Activated CD8-positive, alpha-beta memory T cell treated with anti-CD3 and anti-CD28 coated beads for 4 hours (primary cell): ENCODE data around the gene MLF1.
A peak's percentile ranks its signal among the peaks of the same experiment; 100 is the strongest.
"Not testable (repeated sequence)": the region's sequence is repeated elsewhere in the genome, so short reads cannot be mapped to it uniquely, and the experiment has no call there.

Source experiments
- DNase-seq, 2 donors: peaks; one replicate each; pipeline ENCODE4 v3.0.0-alpha.2; 2020; ENCODE audit warnings: low read depth in 2 of 2

MLF1 gene

GRCh38 chr3:158570999-158571702, at the start of gene MLF1:
TSS of gene MLF1 (plus strand) at chr3:158571194. CDS start at chr3:158571301, 107 bp downstream.
- DNase-seq = peak; percentile 48 to 74

- DNase-seq = no peak
Observed at GRCh38 chr3:158522221-158523136, 48.5 kb upstream of the MLF1 start.

GRCh38 chr3:158528076-158528674, 42.8 kb upstream of the MLF1 start:
- no peak for DNase-seq

- DNase-seq = no peak
Observed at GRCh38 chr3:158531334-158531733, 39.7 kb upstream of the MLF1 start.

GRCh38 chr3:158532099-158532734, 38.8 kb upstream of the MLF1 start:
- no peak for DNase-seq

GRCh38 chr3:158535918-158536317, 35.1 kb upstream of the MLF1 start:
- no peak for DNase-seq

- no peak for DNase-seq
Observed at GRCh38 chr3:158539414-158540014, 31.5 kb upstream of the MLF1 start.

- DNase-seq = no peak
Observed at GRCh38 chr3:158540066-158540465, 30.9 kb upstream of the MLF1 start.

- DNase-seq = no peak
Observed at GRCh38 chr3:158548691-158549090, 22.3 kb upstream of the MLF1 start.

GRCh38 chr3:158549938-158550337, 21.1 kb upstream of the MLF1 start:
- DNase-seq = not testable (repeated sequence)

- DNase-seq = no peak
Observed at GRCh38 chr3:158552124-158552523, 18.9 kb upstream of the MLF1 start.

GRCh38 chr3:158559504-158559903, 11.5 kb upstream of the MLF1 start:
- no peak for DNase-seq

- DNase-seq = no peak
Observed at GRCh38 chr3:158560979-158561378, 10.0 kb upstream of the MLF1 start.

- no peak for DNase-seq
Observed at GRCh38 chr3:158562674-158563073, 8.3 kb upstream of the MLF1 start.

GRCh38 chr3:158563076-158563475, 7.9 kb upstream of the MLF1 start:
- DNase-seq = no peak

GRCh38 chr3:158565076-158565475, 5.9 kb upstream of the MLF1 start:
- DNase-seq = no peak

GRCh38 chr3:158568784-158569183, 2.2 kb upstream of the MLF1 start:
- DNase-seq = no peak

- DNase-seq = no peak
Observed at GRCh38 chr3:158569794-158570193, 1.2 kb upstream of the MLF1 start.

GRCh38 chr3:158571969-158572765, 1.2 kb downstream of the MLF1 start:
- no peak for DNase-seq

GRCh38 chr3:158572766-158573060, 1.7 kb downstream of the MLF1 start:
- no peak for DNase-seq

GRCh38 chr3:158573714-158574113, 2.7 kb downstream of the MLF1 start:
- DNase-seq = no peak
